T-cell (primary cell): Measurements from ENCODE around the gene KDELR3. TPM values are rescaled to one million over a fixed set of nuclear protein-coding genes. Genes with fewer than 3 reads are reported as not detected.
"Not testable (repeated sequence)": the region's sequence is repeated elsewhere in the genome, so short reads cannot be mapped to it uniquely, and the experiment has no call there.

Source experiments
- ATAC-seq, 4 experiments: fragments of 200-7000 bp in 3 of 4; fragments of 150-1000 bp in 1 of 4; cut with Tn5 transposase; replicated peaks in 1 of 4; 1 replicate in 3 of 4; 2 replicates in 1 of 4; pipeline ENCODE4 v1.10.0; 2021; ENCODE audit warnings: moderate library complexity in 3 of 4, mild to moderate bottlenecking in 2 of 4, moderate number of reproducible peaks in 1 of 4
- CTCF ChIA-PET, 2 donors: fragments of 300-600 bp; sonication (Branson Sonifier 250); formaldehyde crosslinking; loops; one replicate each; lab custom pipeline; 2022; ENCODE audit warnings: antibody characterized with exemption in 2 of 2; lab: Charles Lee
- POLR2A ChIA-PET, 2 donors: fragments of 300-600 bp; sonication (Branson Sonifier 250); formaldehyde crosslinking; loops; one replicate each; lab custom pipeline; 2022; ENCODE audit warnings: antibody characterized with exemption in 2 of 2; lab: Charles Lee
- DNase-seq, 35 experiments: peaks; one replicate each; pipeline versions ENCODE4 v3.0.0 to v3.0.0-alpha.2; 2013 to 2023
- H3K27ac ChIP-seq: one replicate; pipeline ENCODE4 v1.5.1; 2013; ENCODE audit warnings: low read length
- H3K27me3 ChIP-seq, 2 experiments: replicated peaks in 1 of 2; 1 replicate in 1 of 2; 2 replicates in 1 of 2; pipeline versions ENCODE4 v1.6.1 to v1.7.0; 2013; ENCODE audit warnings: low read length in 1 of 2, mixed read lengths in 1 of 2; ENCODE audit not compliant: control insufficient read depth in 2 of 2, insufficient read depth in 2 of 2; ENCODE audit errors: extremely low read depth in 1 of 2
- H3K36me3 ChIP-seq, 2 donors: 1 replicate in 1 of 2; 2 replicates in 1 of 2; pipeline versions ENCODE4 v1.6.1 to v1.7.0; 2013; ENCODE audit warnings: low read length in 1 of 2; ENCODE audit not compliant: control insufficient read depth in 2 of 2, insufficient read depth in 1 of 2; ENCODE audit errors: extremely low read depth in 1 of 2
- H3K4me1 ChIP-seq, 2 experiments: 1 replicate in 1 of 2; 2 replicates in 1 of 2; pipeline versions ENCODE4 v1.6.1 to v1.7.0; 2013; ENCODE audit warnings: low read length in 2 of 2, mixed read lengths in 1 of 2; ENCODE audit not compliant: insufficient read depth in 2 of 2, control insufficient read depth in 1 of 2; ENCODE audit errors: extremely low read depth in 1 of 2
- H3K4me3 ChIP-seq, 2 donors: 1 replicate in 1 of 2; 2 replicates in 1 of 2; pipeline versions ENCODE4 v1.5.1 to v1.7.0; 2013; ENCODE audit warnings: mild to moderate bottlenecking in 2 of 2, low read length in 1 of 2, moderate library complexity in 1 of 2; ENCODE audit not compliant: control insufficient read depth in 1 of 2; ENCODE audit errors: extremely low read depth in 1 of 2
- H3K9me3 ChIP-seq: 2 replicates; pipeline ENCODE4 v1.7.0; 2013
- H3K27ac Mint-ChIP-seq, 2 donors: one replicate each; pipeline ENCODE4 v1.8.0; 2020 to 2021; ENCODE audit warnings: mild to moderate bottlenecking in 2 of 2, mixed read lengths in 2 of 2
- H3K27me3 Mint-ChIP-seq, 2 donors: one replicate each; pipeline ENCODE4 v1.8.0; 2021 to 2022; ENCODE audit warnings: mixed read lengths in 2 of 2
- H3K36me3 Mint-ChIP-seq: one replicate; pipeline ENCODE4 v1.8.0; 2021; ENCODE audit warnings: mixed read lengths
- H3K4me1 Mint-ChIP-seq, 3 donors: one replicate each; pipeline ENCODE4 v1.8.0; 2020 to 2022; ENCODE audit warnings: mixed read lengths in 3 of 3, mild to moderate bottlenecking in 1 of 3
- H3K4me3 Mint-ChIP-seq, 3 donors: one replicate each; pipeline ENCODE4 v1.8.0; 2020 to 2022; ENCODE audit warnings: mild to moderate bottlenecking in 3 of 3, mixed read lengths in 3 of 3, moderate library complexity in 3 of 3
- H3K9me3 Mint-ChIP-seq, 3 donors: one replicate each; pipeline ENCODE4 v1.8.0; 2020 to 2022; ENCODE audit warnings: mixed read lengths in 3 of 3
- WGBS: methylation state at CpG from one replicate; pipeline ENCODE4 v1.1.5; 2013; ENCODE audit warnings: missing lambda C conversion rate; ENCODE audit not compliant: insufficient coverage; 5-methylcytosine and 5-hydroxymethylcytosine counted together
- total RNA-seq, 35 experiments: library from RNA in 6 of 35; stranded (reverse) in 6 of 35; fragments of 120-200 nt in 1 of 35; gene quantifications; one replicate each; pipeline versions ENCODE4 v1.2.1 to v1.2.4 and lab custom pipeline; 2013 to 2026

KDELR3 gene
- total RNA-seq, 5 donors from 2014 or later (not counting 1 experiment from before 2014, with no cell fraction given): 0.20 to 0.29 (median 0.25) TPM; not detected in 2

- Histone ChIP-seq H3K4me3 (peak overlapping the region; percentile 19 to 62), H3K27ac (no peak overlapping the region), H3K9me3 (no peaks in the 10 kb centered on the region), H3K27me3 (peaks cover 2 to 78% of the 10 kb centered on the region in 2 experiments), H3K36me3 (no peaks in the 10 kb centered on the region), H3K4me1 (peaks cover 4 to 13% of the 10 kb centered on the region in 2 experiments)
- CTCF ChIA-PET: no interaction called here
- Mint-ChIP-seq H3K27ac (no peak overlapping the region), H3K4me3 (peak overlapping the region; percentile 56 to 79 (median 63)), H3K36me3 (no peaks in the 10 kb centered on the region), H3K4me1 (peaks cover 4 to 10% (median 7%) of the 10 kb centered on the region in 3 donors), H3K9me3 (no peaks in the 10 kb centered on the region), H3K27me3 (peaks cover 28 to 49% of the 10 kb centered on the region in 2 donors)
- WGBS: 15% methylated on average over 13 of the region's 20 CpGs
- POLR2A ChIA-PET: interaction anchor here in 1 of 2 donors (0.6 kb wide), 1 partner anchor 101 kb away, joined by 4 read pairs; no protein-coding TSS in a partner anchor
- DNase-seq: no peak
- ATAC-seq: no peak
These were observed 425 bp upstream of the KDELR3 start for GRCh38 chr22:38467438-38467903.

DNA sequence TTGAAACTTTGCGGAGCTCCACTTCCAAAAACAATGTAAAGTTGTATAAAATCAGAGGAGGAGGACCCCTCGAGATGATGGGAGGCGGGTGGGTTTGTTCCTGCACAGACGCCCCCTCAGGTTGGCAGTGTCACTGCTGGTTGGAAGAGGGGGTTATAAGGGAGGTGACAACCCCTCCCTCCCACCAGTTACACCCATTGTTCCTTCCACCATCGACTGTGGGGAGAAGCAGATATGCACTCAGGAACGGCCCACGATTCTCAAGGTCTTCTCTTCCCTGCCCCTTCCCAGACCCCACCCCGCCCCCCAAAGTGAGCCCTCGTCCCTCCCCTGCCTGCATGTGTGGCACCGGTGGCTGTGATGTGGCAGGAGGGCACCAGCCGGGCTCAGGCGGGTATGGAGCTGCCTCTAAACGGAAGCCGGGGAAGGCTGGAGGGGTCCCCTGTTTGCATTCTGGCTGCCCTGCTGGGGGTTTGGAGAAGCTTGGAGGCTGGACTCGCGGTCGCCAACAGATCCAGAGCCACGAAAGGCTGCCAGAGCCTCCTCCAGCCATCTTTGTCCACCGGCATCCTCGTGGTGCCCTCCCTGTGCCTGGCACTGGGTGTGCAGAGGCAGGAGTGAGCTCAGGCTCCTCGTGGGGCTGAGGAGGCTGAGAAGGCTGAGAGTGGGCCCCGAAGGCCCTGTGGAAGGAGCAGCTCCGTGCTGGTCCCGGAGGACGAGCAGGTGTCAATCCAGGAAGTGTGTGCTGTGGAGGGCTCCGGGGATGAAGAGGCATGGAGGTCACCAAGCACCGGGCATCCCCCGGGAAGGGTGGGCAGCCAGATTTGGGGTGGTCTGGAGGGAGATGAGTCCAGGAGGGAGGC, 778 bp downstream of the KDELR3 start:
- no peaks in the 10 kb centered on the region for H3K36me3 Mint-ChIP-seq
- Histone ChIP-seq H3K4me3 (peak overlapping the region; percentile 33 to 62), H3K27me3 (peaks cover 2 to 68% of the 10 kb centered on the region in 2 experiments), H3K27ac (no peak overlapping the region), H3K4me1 (peaks cover 4 to 13% of the 10 kb centered on the region in 2 experiments), H3K36me3 (no peaks in the 10 kb centered on the region), H3K9me3 (no peaks in the 10 kb centered on the region)
- H3K4me1 Mint-ChIP-seq: peaks cover 4 to 10% (median 7%) of the 10 kb centered on the region in 3 donors
- DNase-seq: no peak
- peaks cover 20 to 39% of the 10 kb centered on the region in 2 donors for H3K27me3 Mint-ChIP-seq
- ChIA-PET POLR2A (no interaction called here), CTCF (no interaction called here)
- H3K9me3 Mint-ChIP-seq: no peaks in the 10 kb centered on the region
- WGBS: 93% methylated on average over 16 of the region's 28 CpGs
- ATAC-seq: peak in 1 of 4 experiments; percentile 44
- H3K4me3 Mint-ChIP-seq: peak overlapping the region; percentile 47 to 79 (median 60)
- no peak overlapping the region for H3K27ac Mint-ChIP-seq

DNA sequence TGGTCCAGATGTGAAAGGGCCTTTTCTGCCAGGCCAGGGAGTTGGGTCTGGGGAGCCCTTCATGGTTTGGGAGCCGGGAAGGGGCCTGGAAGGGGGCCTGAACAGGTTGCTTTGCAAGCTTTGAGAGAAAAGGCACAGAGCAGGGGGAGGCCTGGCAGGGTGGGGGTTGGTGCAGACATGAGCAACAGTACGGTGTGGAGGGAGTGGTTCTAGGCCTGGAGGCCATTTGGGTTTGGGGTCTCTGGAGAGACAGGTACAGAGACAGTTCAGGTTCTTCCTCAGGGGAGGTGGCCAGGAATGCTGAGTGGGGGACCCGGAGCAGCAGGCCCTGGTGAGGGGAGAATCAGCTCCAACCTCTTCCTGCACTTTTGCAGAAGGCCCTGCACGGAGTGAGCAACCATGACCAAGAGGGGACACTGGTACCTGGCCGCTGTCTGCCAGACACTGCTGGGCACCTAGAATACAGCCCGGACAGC, 1.4 kb downstream of the KDELR3 start:
- Mint-ChIP-seq H3K4me1 (peaks cover 4 to 10% (median 7%) of the 10 kb centered on the region in 3 donors), H3K4me3 (no peak overlapping the region), H3K27me3 (peaks cover 15 to 32% of the 10 kb centered on the region in 2 donors), H3K36me3 (no peaks in the 10 kb centered on the region), H3K9me3 (no peaks in the 10 kb centered on the region), H3K27ac (no peak overlapping the region)
- H3K4me3 ChIP-seq: no peak overlapping the region
- no peak for ATAC-seq
- H3K4me1 ChIP-seq: peaks cover 4 to 13% of the 10 kb centered on the region in 2 experiments
- no peaks in the 10 kb centered on the region for H3K9me3 ChIP-seq
- H3K27ac ChIP-seq: no peak overlapping the region
- POLR2A ChIA-PET: interaction anchor here in 1 of 2 donors (0.5 kb wide), 1 partner anchor 70 kb away, joined by 3 read pairs; no protein-coding TSS in a partner anchor
- DNase-seq: no peak
- WGBS: 100% methylated on average over 4 of the region's 6 CpGs
- H3K27me3 ChIP-seq: peaks cover 2 to 63% of the 10 kb centered on the region in 2 experiments
- CTCF ChIA-PET: no interaction called here
- no peaks in the 10 kb centered on the region for H3K36me3 ChIP-seq

- DNase-seq, H3K9me3 Mint-ChIP-seq, ATAC-seq, H3K9me3 ChIP-seq, H3K4me3 Mint-ChIP-seq, H3K4me3 ChIP-seq, H3K36me3 Mint-ChIP-seq, CTCF ChIA-PET, H3K27ac ChIP-seq, H3K27ac Mint-ChIP-seq, H3K36me3 ChIP-seq: not testable (repeated sequence)
- Histone ChIP-seq H3K4me1 (peaks cover 4 to 13% of the 10 kb centered on the region in 2 experiments), H3K27me3 (peaks cover 2 to 57% of the 10 kb centered on the region in 2 experiments)
- 97% methylated on average over 5 of the region's 10 CpGs for WGBS
- Mint-ChIP-seq H3K27me3 (peaks cover 12 to 28% of the 10 kb centered on the region in 2 donors), H3K4me1 (peaks cover 4 to 12% (median 7%) of the 10 kb centered on the region in 3 donors)
- POLR2A ChIA-PET: interaction anchor here in 1 of 2 donors (0.5 kb wide), 1 partner anchor 71 kb away, joined by 3 read pairs; no protein-coding TSS in a partner anchor
These were observed 2.3 kb downstream of the KDELR3 start for GRCh38 chr22:38470179-38470578.

- ATAC-seq (no peak), DNase-seq (no peak)
- Histone ChIP-seq H3K4me1 (peaks cover 4 to 13% of the 10 kb centered on the region in 2 experiments), H3K27ac (no peak overlapping the region), H3K4me3 (no peak overlapping the region), H3K27me3 (peaks cover 2 to 48% of the 10 kb centered on the region in 2 experiments), H3K36me3 (no peaks in the 10 kb centered on the region), H3K9me3 (no peaks in the 10 kb centered on the region)
- ChIA-PET CTCF (no interaction called here), POLR2A (no interaction called here)
- no peaks in the 10 kb centered on the region for H3K36me3 Mint-ChIP-seq
- H3K27ac Mint-ChIP-seq: no peak overlapping the region
- H3K9me3 Mint-ChIP-seq: no peaks in the 10 kb centered on the region
- 87% methylated on average over 3 of the region's 11 CpGs for WGBS
- H3K4me1 Mint-ChIP-seq: peaks cover 4 to 14% (median 10%) of the 10 kb centered on the region in 3 donors
- H3K4me3 Mint-ChIP-seq: no peak overlapping the region
- H3K27me3 Mint-ChIP-seq: peaks cover 9 to 17% of the 10 kb centered on the region in 2 donors
These were observed 3.3 kb downstream of the KDELR3 start for GRCh38 chr22:38471237-38471636.

GRCh38 chr22:38474003-38474607, 6.2 kb downstream of the KDELR3 start:
- Histone ChIP-seq H3K36me3 (peaks cover 0 to under 1% of the 10 kb centered on the region in 2 donors), H3K9me3 (no peaks in the 10 kb centered on the region), H3K27ac (no peak overlapping the region), H3K27me3 (peaks cover 0 to 21% of the 10 kb centered on the region in 2 experiments), H3K4me3 (no peak overlapping the region), H3K4me1 (no peaks in the 10 kb centered on the region)
- H3K27me3 Mint-ChIP-seq: peaks cover 0 to 2% of the 10 kb centered on the region in 2 donors
- ATAC-seq (no peak), DNase-seq (no peak)
- H3K4me1 Mint-ChIP-seq: peaks cover 3 to 5% (median 4%) of the 10 kb centered on the region in 3 donors
- CTCF ChIA-PET: interaction anchor here in 1 of 2 donors (0.6 kb wide), 1 partner anchor 217 kb away, joined by 3 read pairs; no protein-coding TSS in a partner anchor
- no peaks in the 10 kb centered on the region for H3K36me3 Mint-ChIP-seq
- 93% methylated on average over 5 of the region's 10 CpGs for WGBS
- no peak overlapping the region for H3K4me3 Mint-ChIP-seq
- POLR2A ChIA-PET: no interaction called here
- no peak overlapping the region for H3K27ac Mint-ChIP-seq
- H3K9me3 Mint-ChIP-seq: no peaks in the 10 kb centered on the region
